ENCODE results near the gene HYAL1.

The HYAL1 gene

GRCh38 chr3:50297384-50297775 is 6.0 kb downstream of the HYAL1 start:
- no peak for DNase-seq (ENCODE audit: extremely low spot score)
- ChIA-PET POLR2A (interaction anchor here (0.7 to 3.5 kb wide), 3 partner anchors 30 to 39 kb away, joined by 3 to 21 read pairs (median 4); partner anchors contain the start of gene TUSC2), CTCF (interaction anchor here (0.9 kb wide), 1 partner anchor 23 kb away, joined by 3 read pairs; no protein-coding TSS in a partner anchor)
- TF ChIP-seq FOXK2 (IDR thresholded peaks at IDR 0.05), result no peak
- TF ChIP-seq ARNT (IDR thresholded peaks at IDR 0.05), result no peak
- TF ChIP-seq, protein P1, sequence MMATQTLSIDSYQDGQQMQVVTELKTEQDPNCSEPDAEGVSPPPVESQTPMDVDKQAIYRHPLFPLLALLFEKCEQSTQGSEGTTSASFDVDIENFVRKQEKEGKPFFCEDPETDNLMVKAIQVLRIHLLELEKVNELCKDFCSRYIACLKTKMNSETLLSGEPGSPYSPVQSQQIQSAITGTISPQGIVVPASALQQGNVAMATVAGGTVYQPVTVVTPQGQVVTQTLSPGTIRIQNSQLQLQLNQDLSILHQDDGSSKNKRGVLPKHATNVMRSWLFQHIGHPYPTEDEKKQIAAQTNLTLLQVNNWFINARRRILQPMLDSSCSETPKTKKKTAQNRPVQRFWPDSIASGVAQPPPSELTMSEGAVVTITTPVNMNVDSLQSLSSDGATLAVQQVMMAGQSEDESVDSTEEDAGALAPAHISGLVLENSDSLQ (IDR thresholded peaks at IDR 0.05), result no peak
- no peak for TF ChIP-seq SP1 (IDR thresholded peaks at IDR 0.05)
- TF ChIP-seq L3MBTL2 (conservative IDR thresholded peaks at IDR 0.05), result no peak
- TF ChIP-seq BHLHE40 (IDR thresholded peaks at IDR 0.05; ENCODE audit: borderline replicate concordance), result no peak
- no peak for TF ChIP-seq SUZ12 (IDR thresholded peaks at IDR 0.05)
- no peak for TF ChIP-seq CTBP1 (IDR thresholded peaks at IDR 0.05; ENCODE audit: borderline replicate concordance)
- TF ChIP-seq LEF1 (IDR thresholded peaks at IDR 0.05; ENCODE audit: borderline replicate concordance), result no peak
- no peak for TF ChIP-seq FOXA1 (IDR thresholded peaks at IDR 0.05)
- TF ChIP-seq TARDBP (IDR thresholded peaks at IDR 0.05), result no peak
- TF ChIP-seq NFRKB (IDR thresholded peaks at IDR 0.05), result no peak
- TF ChIP-seq ZNF384 (IDR thresholded peaks at IDR 0.05), result no peak
- TF ChIP-seq HDGF (IDR thresholded peaks at IDR 0.05; ENCODE audit: borderline replicate concordance), result no peak
- TF ChIP-seq FOXM1 (IDR thresholded peaks at IDR 0.05; ENCODE audit: borderline replicate concordance), result no peak
- TF ChIP-seq ELF4 (IDR thresholded peaks at IDR 0.05), result no peak

GRCh38 chr3:50296721-50297383 is 6.5 kb downstream of the HYAL1 start:
- TF ChIP-seq HDGF (IDR thresholded peaks at IDR 0.05; ENCODE audit: borderline replicate concordance), result no peak
- TF ChIP-seq LEF1 (IDR thresholded peaks at IDR 0.05; ENCODE audit: borderline replicate concordance), result no peak
- no peak for TF ChIP-seq NFRKB (IDR thresholded peaks at IDR 0.05)
- TF ChIP-seq FOXA1 (IDR thresholded peaks at IDR 0.05), result no peak
- no peak for TF ChIP-seq SUZ12 (IDR thresholded peaks at IDR 0.05)
- TF ChIP-seq L3MBTL2 (conservative IDR thresholded peaks at IDR 0.05), result no peak
- TF ChIP-seq FOXK2 (IDR thresholded peaks at IDR 0.05), result no peak
- no peak for TF ChIP-seq ARNT (IDR thresholded peaks at IDR 0.05)
- TF ChIP-seq CTBP1 (IDR thresholded peaks at IDR 0.05; ENCODE audit: borderline replicate concordance), result no peak
- no peak for TF ChIP-seq ELF4 (IDR thresholded peaks at IDR 0.05)
- TF ChIP-seq ZNF384 (IDR thresholded peaks at IDR 0.05), result no peak
- TF ChIP-seq FOXM1 (IDR thresholded peaks at IDR 0.05; ENCODE audit: borderline replicate concordance), result no peak
- no peak for TF ChIP-seq BHLHE40 (IDR thresholded peaks at IDR 0.05; ENCODE audit: borderline replicate concordance)
- TF ChIP-seq SP1 (IDR thresholded peaks at IDR 0.05), result no peak
- TF ChIP-seq, protein P1 (IDR thresholded peaks at IDR 0.05), result no peak
- ChIA-PET POLR2A (interaction anchor here (0.7 to 3.5 kb wide), 3 partner anchors 30 to 40 kb away, joined by 3 to 21 read pairs (median 4); partner anchors contain the start of gene TUSC2), CTCF (no interaction called here)
- DNase-seq (ENCODE audit: extremely low spot score), result no peak

DNA sequence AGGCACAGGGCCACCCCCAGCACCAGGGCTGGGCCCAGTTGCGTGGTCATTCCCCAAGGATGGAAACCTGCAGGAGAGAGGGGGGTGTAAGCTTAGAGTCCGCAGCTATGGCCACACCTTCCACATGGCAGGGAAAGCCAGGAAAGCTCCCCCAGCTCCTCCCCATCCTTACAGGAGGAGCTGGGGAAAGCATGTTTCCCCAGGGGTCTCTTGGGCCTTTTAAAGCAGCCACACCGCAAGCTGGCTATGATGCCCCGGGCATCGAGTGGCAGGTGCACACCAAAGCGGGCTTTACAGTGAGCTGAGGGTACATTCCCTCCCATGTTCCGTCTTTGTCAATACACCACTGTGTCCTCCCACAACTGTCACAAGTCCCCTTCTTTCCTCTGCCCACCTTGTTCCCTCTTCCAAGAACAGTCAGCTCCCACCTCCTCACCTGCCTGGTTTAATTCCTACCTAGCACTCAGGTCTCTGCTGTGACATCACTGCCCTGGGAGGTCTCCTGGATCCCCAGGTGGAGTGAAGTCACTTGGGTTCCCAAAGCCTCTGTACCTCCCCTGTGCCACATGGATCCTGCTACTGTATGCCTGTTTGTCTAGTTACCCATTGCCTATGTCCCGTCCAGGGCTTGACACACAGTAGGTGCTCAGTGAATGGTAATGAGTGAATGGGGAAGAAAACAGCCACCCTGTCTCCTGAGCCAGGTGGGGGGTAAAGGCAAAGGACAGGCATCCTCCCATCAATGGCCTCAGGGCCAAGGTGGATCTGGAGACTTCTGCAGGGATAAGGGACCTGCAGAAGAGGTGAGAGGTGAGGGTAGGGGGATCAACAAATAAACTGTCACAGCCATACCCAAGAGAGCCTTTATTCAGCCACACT is 7.6 kb downstream of the HYAL1 start:
- CTCF ChIA-PET, result no interaction called here
- POLR2A ChIA-PET, result interaction anchor here (1.0 to 2.5 kb wide), 3 partner anchors 11 to 509 kb away, joined by 3 to 12 read pairs (median 4); partner anchors contain the start of gene IP6K1
- DNase-seq (ENCODE audit: extremely low spot score), result no peak
- TF ChIP-seq ARNT (IDR thresholded peaks at IDR 0.05) (no peak), LEF1 (IDR thresholded peaks at IDR 0.05; ENCODE audit: borderline replicate concordance) (no peak), FOXK2 (IDR thresholded peaks at IDR 0.05) (no peak), TARDBP (IDR thresholded peaks at IDR 0.05) (no peak)
- TF ChIP-seq, protein P1 (IDR thresholded peaks at IDR 0.05), result no peak

DNA sequence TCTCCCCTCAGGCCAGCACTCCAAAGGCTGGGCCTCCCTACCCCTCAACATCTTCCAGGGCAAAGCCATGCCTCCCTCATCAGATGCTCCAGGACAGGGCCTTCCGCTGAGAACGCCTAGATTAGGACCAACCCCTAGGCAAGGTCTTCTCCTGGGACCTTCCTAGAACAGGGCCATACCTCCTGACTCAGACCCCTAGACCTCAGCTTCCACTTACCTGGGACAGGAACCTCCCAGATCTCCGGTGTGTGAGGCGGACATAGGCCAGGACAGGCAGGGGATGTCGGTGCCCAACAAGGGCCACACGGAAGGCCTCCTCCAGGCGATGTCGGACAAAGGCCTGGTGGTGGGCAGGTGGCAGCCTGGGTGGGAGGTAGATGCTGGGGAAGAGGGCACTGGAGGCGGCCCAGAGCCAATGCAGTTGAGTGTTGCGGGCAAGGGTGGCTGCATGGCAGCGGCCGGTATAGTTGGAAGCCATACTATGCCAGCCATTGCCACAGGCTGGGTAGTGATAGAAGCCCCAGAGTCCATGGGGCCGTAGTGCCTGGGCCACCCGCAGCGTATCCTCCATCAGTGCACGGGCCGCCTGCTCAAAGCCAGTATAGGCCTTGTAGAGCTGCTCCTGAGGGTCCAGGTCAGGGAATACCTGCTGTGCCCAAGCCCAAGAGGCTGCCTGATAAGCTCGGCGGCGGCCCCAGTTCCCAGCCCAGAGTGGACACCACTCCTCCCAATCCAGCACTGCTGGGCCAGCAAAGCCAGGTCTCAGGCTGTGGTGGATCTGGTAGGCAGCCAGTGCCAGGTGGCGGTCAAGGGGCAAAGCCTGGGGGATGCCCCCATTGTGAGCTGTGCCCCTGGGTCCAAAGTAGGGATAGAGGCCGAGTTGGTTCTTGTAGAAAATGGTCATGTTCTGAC is 8.6 kb downstream of the HYAL1 start:
- POLR2A ChIA-PET, result interaction anchor here (1.0 to 2.5 kb wide), 3 partner anchors 10 to 508 kb away, joined by 3 to 12 read pairs (median 4); partner anchors contain the start of gene IP6K1
- CTCF ChIA-PET, result no interaction called here
- DNase-seq (ENCODE audit: extremely low spot score), result no peak
- TF ChIP-seq BHLHE40 (IDR thresholded peaks at IDR 0.05; ENCODE audit: borderline replicate concordance), result no peak
- TF ChIP-seq FOXM1 (IDR thresholded peaks at IDR 0.05; ENCODE audit: borderline replicate concordance), result no peak
- TF ChIP-seq, protein P1 (IDR thresholded peaks at IDR 0.05), result no peak
- no peak for TF ChIP-seq ELF4 (IDR thresholded peaks at IDR 0.05)
- TF ChIP-seq NFRKB (IDR thresholded peaks at IDR 0.05), result no peak
- no peak for TF ChIP-seq SP1 (IDR thresholded peaks at IDR 0.05)
- TF ChIP-seq TARDBP (IDR thresholded peaks at IDR 0.05), result no peak
- no peak for TF ChIP-seq FOXA1 (IDR thresholded peaks at IDR 0.05)
- no peak for TF ChIP-seq ARNT (IDR thresholded peaks at IDR 0.05)
- TF ChIP-seq L3MBTL2 (conservative IDR thresholded peaks at IDR 0.05), result no peak
- no peak for TF ChIP-seq ZNF384 (IDR thresholded peaks at IDR 0.05)

Data from HEK293T (cell line).